K562 (cell line): ENCODE data around the gene EFCAB3. TPM values are rescaled to one million over a fixed set of nuclear protein-coding genes. Genes with fewer than 3 reads are reported as not detected.
"Not testable (repeated sequence)": the region's sequence is repeated elsewhere in the genome, so short reads cannot be mapped to it uniquely, and the experiment has no call there.

ENCODE experiments used
- ATAC-seq: fragments of 200-7000 bp; cut with Tn5 transposase; 3 replicates; pipeline ENCODE4 v1.9.1; 2020; ENCODE audit warnings: moderate library complexity
- BruUV-seq: library from RNA; stranded (reverse); fragments of 400-500 nt; replicated peaks from 2 replicates; lab custom pipeline; 2021; lab: Mats Ljungman, UMichigan
- CTCF ChIA-PET: fragments of 300-600 bp; formaldehyde crosslinking; extraction: SDS; loops from one replicate; lab custom pipeline; 2021; ENCODE audit warnings: low intra/inter-chr PET ratio; lab: Yijun Ruan, JAX
- POLR2A ChIA-PET: fragments of 300-600, 350-650 bp; sonication (Branson Sonifier 250); formaldehyde crosslinking; extraction: SDS; loops from one replicate; lab custom pipeline; 2021; ENCODE audit warnings: antibody characterized with exemption, inconsistent platforms; lab: Yijun Ruan, JAX
- DNase-seq, 4 experiments: peaks; one replicate each; pipeline versions ENCODE4 v3.0.0 to v3.0.0-alpha.2; 2011 to 2018; ENCODE audit warnings: low spot score in 3 of 4, mixed read lengths in 3 of 4; ENCODE audit errors: extremely low read depth in 1 of 4
- FAIRE-seq: peaks from 2 replicates; lab custom pipeline; 2011; peaks lifted over from hg19 to GRCh38; lab: Jason Lieb, UNC
- H2AFZ ChIP-seq: 2 replicates; pipeline ENCODE4 v1.6.0; 2011; ENCODE audit warnings: low read depth, low read length, control low read depth, inconsistent platforms
- H3K27ac ChIP-seq: fragments of 200-600 bp; 3 replicates; pipeline ENCODE4 v1.8.0; 2011; ENCODE audit warnings: low read depth, mild to moderate bottlenecking, control low read depth, inconsistent platforms, low read length, moderate library complexity, mixed read lengths; ENCODE audit errors: extremely low read depth
- H3K27me3 ChIP-seq, 2 experiments: fragments of 300-600 bp in 1 of 2; 2 replicates in 1 of 2; 3 replicates in 1 of 2; pipeline versions ENCODE4 v1.6.0 to v1.8.0; 2011; ENCODE audit warnings: inconsistent platforms in 2 of 2, low read length in 2 of 2, mild to moderate bottlenecking in 1 of 2, mixed read lengths in 1 of 2, moderate library complexity in 1 of 2; ENCODE audit not compliant: control insufficient read depth in 2 of 2, insufficient read depth in 2 of 2
- H3K36me3 ChIP-seq: fragments of 300-600 bp; 3 replicates; pipeline ENCODE4 v1.8.0; 2011; ENCODE audit warnings: mild to moderate bottlenecking, low read length, inconsistent platforms; ENCODE audit not compliant: control insufficient read depth, insufficient read depth
- H3K4me1 ChIP-seq, 2 experiments: fragments of 200-600 bp in 1 of 2; replicated peaks in 1 of 2; 2 replicates in 1 of 2; 3 replicates in 1 of 2; pipeline versions ENCODE4 v1.5.1 to v1.8.0; 2011; ENCODE audit warnings: inconsistent platforms in 2 of 2, low read length in 2 of 2, mild to moderate bottlenecking in 1 of 2, mixed read lengths in 1 of 2, moderate library complexity in 1 of 2; ENCODE audit not compliant: control insufficient read depth in 2 of 2, insufficient read depth in 2 of 2
- H3K4me2 ChIP-seq: 2 replicates; pipeline ENCODE4 v1.6.1; 2011; ENCODE audit warnings: low read length, control low read depth, inconsistent platforms, mixed read lengths; ENCODE audit not compliant: insufficient read depth
- H3K4me3 ChIP-seq: fragments of 200-600 bp; sonication (generic), shearing (Covaris generic); 2 replicates; pipeline ENCODE4 v1.5.1; 2016; ENCODE audit warnings: control low read depth, inconsistent platforms
- H3K79me2 ChIP-seq: fragments of 200-600 bp; 3 replicates; pipeline ENCODE4 v1.8.0; 2011; ENCODE audit warnings: low read length, inconsistent platforms; ENCODE audit not compliant: control insufficient read depth, insufficient read depth
- H3K9ac ChIP-seq, 2 experiments: 2 replicates each; pipeline versions ENCODE4 v1.6.0 to v1.6.1; 2011; ENCODE audit warnings: low read depth in 2 of 2, low read length in 2 of 2, control low read depth in 1 of 2, inconsistent platforms in 1 of 2, mild to moderate bottlenecking in 1 of 2, mixed read lengths in 1 of 2; ENCODE audit not compliant: insufficient read depth in 1 of 2
- H3K9me1 ChIP-seq: one replicate; pipeline ENCODE4 v1.6.0; 2011; ENCODE audit warnings: inconsistent platforms, mild to moderate bottlenecking, low read length, moderate library complexity; ENCODE audit not compliant: control insufficient read depth, insufficient read depth
- H3K9me3 ChIP-seq: replicated peaks from 2 replicates; pipeline ENCODE4 v1.5.1; 2011; ENCODE audit warnings: low read depth, low read length, inconsistent platforms; ENCODE audit not compliant: control insufficient read depth, insufficient read depth
- H4K20me1 ChIP-seq: replicated peaks from 2 replicates; pipeline ENCODE4 v1.6.1; 2011; ENCODE audit warnings: low read length, inconsistent platforms, mixed read lengths; ENCODE audit not compliant: control insufficient read depth, insufficient read depth
- WGBS: fragments of 100-300 bp; shearing (Covaris generic); methylation state at CpG from one replicate; pipeline ENCODE4 v1.1.6; 2016; ENCODE audit warnings: low coverage, mixed read lengths; ENCODE audit not compliant: insufficient coverage; ENCODE audit errors: missing lambda C conversion rate; 5-methylcytosine and 5-hydroxymethylcytosine counted together
- in situ Hi-C: fragments of 300-500 bp; cut with MboI; formaldehyde crosslinking; loops from 4 replicates; pipeline ENCODE4 v1.15.0; 2018; ENCODE audit warnings: inconsistent platforms, mixed read lengths
- intact Hi-C: fragments of 100-400 bp; cut with micrococcal nuclease; formaldehyde crosslinking; loops from 2 replicates; pipeline ENCODE4 v1.14.2; 2022
- polyA plus RNA-seq, 8 experiments: library from polyadenylated mRNA; depleted of rRNA in 4 of 8; stranded (reverse) in 5 of 8; unstranded in 3 of 8; fragments of >200 nt; fragmentation: Nextera tagmentation in 2 of 8; fragmentation: Illumina TruSeq in 1 of 8; extraction: Ambion mirVana in 2 of 8; extraction: Trizol in 1 of 8; gene quantifications; 2 replicates each; pipeline versions ENCODE4 v1.2.1 to v1.2.3, GENCODE V29; 2011 to 2014; ENCODE audit warnings: inconsistent platforms in 1 of 8, missing spikeins in 1 of 8
- total RNA-seq, 7 experiments: library from RNA; depleted of rRNA in 6 of 7; stranded (reverse); fragments of >200 nt in 6 of 7; fragmentation: Illumina TruSeq in 2 of 7; extraction: Trizol in 2 of 7; gene quantifications; 2 replicates each; pipeline versions ENCODE4 v1.2.1 to v1.2.3, GENCODE V29; 2011 to 2021; ENCODE audit warnings: low replicate concordance in 1 of 7

Gene EFCAB3
- total and polyA plus RNA-seq, 9 of the 15 experiments (the other 6 are each of a cell fraction or from before 2014, with no cell fraction given), result not detected

- in situ Hi-C loops, result not testable (repeated sequence)
Observed at GRCh38 chr17:62452195-62452594, 71.8 kb downstream of the EFCAB3 start.

GRCh38 chr17:62453041-62453440, 72.7 kb downstream of the EFCAB3 start:
- H3K36me3 ChIP-seq, H3K4me3 ChIP-seq, in situ Hi-C loops, H3K4me2 ChIP-seq, ATAC-seq, H3K9me1 ChIP-seq, H3K79me2 ChIP-seq, intact Hi-C loops, FAIRE-seq, H3K27me3 ChIP-seq, DNase-seq, H4K20me1 ChIP-seq, H3K4me1 ChIP-seq, H2AFZ ChIP-seq, H3K9ac ChIP-seq, H3K27ac ChIP-seq, BruUV-seq, CTCF ChIA-PET, H3K9me3 ChIP-seq, POLR2A ChIA-PET: not testable (repeated sequence)
- 24% methylated on average over 4 of the region's 5 CpGs for WGBS

More at GRCh38 chr17:62452195-62452594, 71.8 kb downstream of the EFCAB3 start:
- POLR2A ChIA-PET, intact Hi-C loops, H3K4me1 ChIP-seq, H3K79me2 ChIP-seq, H3K9me3 ChIP-seq, FAIRE-seq, BruUV-seq, DNase-seq, H4K20me1 ChIP-seq, H2AFZ ChIP-seq, H3K4me2 ChIP-seq, ATAC-seq, H3K9ac ChIP-seq, H3K27ac ChIP-seq, CTCF ChIA-PET, H3K27me3 ChIP-seq, H3K9me1 ChIP-seq, H3K4me3 ChIP-seq: not testable (repeated sequence)
- WGBS, result 41% methylated on average over 4 of the region's 4 CpGs
- peaks cover 18% of the 10 kb centered on the region; the same call in 1 of the 3 replicates for H3K36me3 ChIP-seq

- H2AFZ ChIP-seq, H3K9ac ChIP-seq, in situ Hi-C loops, intact Hi-C loops, POLR2A ChIA-PET, H3K4me3 ChIP-seq, H3K4me1 ChIP-seq, H3K4me2 ChIP-seq, H3K27ac ChIP-seq, H3K27me3 ChIP-seq, H3K9me3 ChIP-seq, CTCF ChIA-PET, H3K9me1 ChIP-seq, H3K36me3 ChIP-seq, BruUV-seq, H3K79me2 ChIP-seq, DNase-seq, FAIRE-seq, ATAC-seq, H4K20me1 ChIP-seq: not testable (repeated sequence)
- WGBS, result 60% methylated on average over 3 of the region's 4 CpGs
Observed at GRCh38 chr17:62453656-62454055, 73.3 kb downstream of the EFCAB3 start.

- H3K4me2 ChIP-seq, H3K9me1 ChIP-seq, H3K36me3 ChIP-seq, intact Hi-C loops, DNase-seq, H3K9ac ChIP-seq, H3K4me1 ChIP-seq, H4K20me1 ChIP-seq, H2AFZ ChIP-seq, CTCF ChIA-PET, in situ Hi-C loops, POLR2A ChIA-PET, H3K9me3 ChIP-seq, H3K27me3 ChIP-seq, H3K4me3 ChIP-seq, BruUV-seq, H3K27ac ChIP-seq, ATAC-seq, FAIRE-seq, H3K79me2 ChIP-seq: not testable (repeated sequence)
- 48% methylated on average over 3 of the region's 3 CpGs for WGBS
Observed at GRCh38 chr17:62454111-62454510, 73.8 kb downstream of the EFCAB3 start.
